ENCODE measurements around the gene PCDHGA1.

PCDHGA1 gene

GRCh38 chr5:141557681-141558136 is 227.4 kb downstream of the PCDHGA1 start:
- 0 out of 2 replicates have a peak overlapping the region, but pooled peaks have one; percentile 22 for H3K27ac ChIP-seq (ENCODE audit: low read length)
- peaks cover 3% of the 10 kb centered on the region for H3K36me3 ChIP-seq (replicated peaks; ENCODE audit: low read depth, low read length)
- H3K9ac ChIP-seq (ENCODE audit: low read length) = no peak overlapping the region
- H3K27me3 ChIP-seq (ENCODE audit: low read depth, low read length) = no peaks in the 10 kb centered on the region
- peak overlapping the region; percentile 90 for H2AFZ ChIP-seq (ENCODE audit: low read depth, low read length)
- TF ChIP-seq CTCF (IDR thresholded peaks at IDR 0.05; ENCODE audit: low read depth, low read length) = peak; percentile 78
- no peak for TF ChIP-seq EZH2phosphoT487 (IDR thresholded peaks at IDR 0.05; ENCODE audit: low read depth)
- no peaks in the 10 kb centered on the region for H4K20me1 ChIP-seq (ENCODE audit: insufficient read depth, low read length)
- no peaks in the 10 kb centered on the region for H3K9me3 ChIP-seq (ENCODE audit: insufficient read depth, low read length)
- no peak overlapping the region for H3K4me3 ChIP-seq (ENCODE audit: low read length)
- peak overlapping the region; percentile 51 for H3K4me2 ChIP-seq (ENCODE audit: low read length)
- H3K4me1 ChIP-seq (ENCODE audit: low read length) = peaks cover 6% of the 10 kb centered on the region
- no peaks in the 10 kb centered on the region for H3K79me2 ChIP-seq (ENCODE audit: low read length)

GRCh38 chr5:141558150-141558549 is 227.8 kb downstream of the PCDHGA1 start:
- TF ChIP-seq CTCF (IDR thresholded peaks at IDR 0.05; ENCODE audit: low read depth, low read length) = no peak
- TF ChIP-seq EZH2phosphoT487 (IDR thresholded peaks at IDR 0.05; ENCODE audit: low read depth) = no peak
- Histone ChIP-seq H3K9me3 (ENCODE audit: insufficient read depth, low read length) (no peaks in the 10 kb centered on the region), H3K4me2 (ENCODE audit: low read length) (no peak overlapping the region), H3K27ac (ENCODE audit: low read length) (no peak overlapping the region), H3K9ac (ENCODE audit: low read length) (no peak overlapping the region), H3K4me1 (ENCODE audit: low read length) (peaks cover 6% of the 10 kb centered on the region), H3K4me3 (ENCODE audit: low read length) (no peak overlapping the region), H3K79me2 (ENCODE audit: low read length) (no peaks in the 10 kb centered on the region), H3K27me3 (ENCODE audit: low read depth, low read length) (no peaks in the 10 kb centered on the region), H2AFZ (ENCODE audit: low read depth, low read length) (no peak overlapping the region), H3K36me3 (replicated peaks; ENCODE audit: low read depth, low read length) (peaks cover 3% of the 10 kb centered on the region), H4K20me1 (ENCODE audit: insufficient read depth, low read length) (no peaks in the 10 kb centered on the region)

GRCh38 chr5:141559461-141559860 is 229.1 kb downstream of the PCDHGA1 start:
- no peaks in the 10 kb centered on the region for H3K9me3 ChIP-seq (ENCODE audit: insufficient read depth, low read length)
- H3K27me3 ChIP-seq (ENCODE audit: low read depth, low read length) = no peaks in the 10 kb centered on the region
- H4K20me1 ChIP-seq (ENCODE audit: insufficient read depth, low read length) = no peaks in the 10 kb centered on the region
- peaks cover 9% of the 10 kb centered on the region for H3K4me1 ChIP-seq (ENCODE audit: low read length)
- H3K4me2 ChIP-seq (ENCODE audit: low read length) = no peak overlapping the region
- no peak overlapping the region for H3K4me3 ChIP-seq (ENCODE audit: low read length)
- peaks cover 3% of the 10 kb centered on the region for H3K36me3 ChIP-seq (replicated peaks; ENCODE audit: low read depth, low read length)
- H3K9ac ChIP-seq (ENCODE audit: low read length) = no peak overlapping the region
- no peak overlapping the region for H2AFZ ChIP-seq (ENCODE audit: low read depth, low read length)
- no peak for TF ChIP-seq EZH2phosphoT487 (IDR thresholded peaks at IDR 0.05; ENCODE audit: low read depth)
- no peak for TF ChIP-seq CTCF (IDR thresholded peaks at IDR 0.05; ENCODE audit: low read depth, low read length)
- no peaks in the 10 kb centered on the region for H3K79me2 ChIP-seq (ENCODE audit: low read length)
- no peak overlapping the region for H3K27ac ChIP-seq (ENCODE audit: low read length)

GRCh38 chr5:141560151-141560550 is 229.8 kb downstream of the PCDHGA1 start:
- no peak overlapping the region for H3K4me2 ChIP-seq (ENCODE audit: low read length)
- no peaks in the 10 kb centered on the region for H3K9me3 ChIP-seq (ENCODE audit: insufficient read depth, low read length)
- H3K27me3 ChIP-seq (ENCODE audit: low read depth, low read length) = no peaks in the 10 kb centered on the region
- peaks cover 13% of the 10 kb centered on the region for H3K4me1 ChIP-seq (ENCODE audit: low read length)
- H3K4me3 ChIP-seq (ENCODE audit: low read length) = no peak overlapping the region
- no peaks in the 10 kb centered on the region for H4K20me1 ChIP-seq (ENCODE audit: insufficient read depth, low read length)
- TF ChIP-seq CTCF (IDR thresholded peaks at IDR 0.05; ENCODE audit: low read depth, low read length) = no peak
- TF ChIP-seq EZH2phosphoT487 (IDR thresholded peaks at IDR 0.05; ENCODE audit: low read depth) = no peak
- H3K79me2 ChIP-seq (ENCODE audit: low read length) = no peaks in the 10 kb centered on the region
- H3K36me3 ChIP-seq (replicated peaks; ENCODE audit: low read depth, low read length) = peaks cover 3% of the 10 kb centered on the region
- no peak overlapping the region for H3K9ac ChIP-seq (ENCODE audit: low read length)
- H2AFZ ChIP-seq (ENCODE audit: low read depth, low read length) = no peak overlapping the region
- H3K27ac ChIP-seq (ENCODE audit: low read length) = no peak overlapping the region
